K562 (cell line): ENCODE measurements around the gene PREB. TPM values are rescaled to one million over a fixed set of nuclear protein-coding genes. Genes with fewer than 3 reads are reported as not detected.
A peak's percentile ranks its signal among the peaks of the same experiment; 100 is the strongest.

Source experiments
- HMG20B ChIP-seq: fragments of 250-450 bp; sonication (Bioruptor Pico); IDR thresholded peaks from 2 replicates; pipeline ENCODE4 v1.5.0; 2021; ENCODE audit warnings: mild to moderate bottlenecking
- HOXB6 ChIP-seq: fragments of 250-450 bp; sonication (Bioruptor Pico); IDR thresholded peaks from 2 replicates; pipeline ENCODE4 v1.5.1; 2022; ENCODE audit warnings: mild to moderate bottlenecking, borderline replicate concordance
- KDM4B ChIP-seq, 2 experiments: fragments of 450-650 bp in 1 of 2; sonication (generic) in 1 of 2; IDR thresholded peaks; 2 replicates each; pipeline ENCODE4 v1.6.1; 2016 to 2017; ENCODE audit warnings: borderline replicate concordance in 2 of 2, antibody characterized with exemption in 1 of 2, low read depth in 1 of 2, mild to moderate bottlenecking in 1 of 2
- MNT ChIP-seq, 2 experiments: fragments of 450-650 bp; conservative IDR thresholded peaks; 2 replicates each; pipeline ENCODE4 v1.6.1; 2017; ENCODE audit warnings: mild to moderate bottlenecking in 2 of 2, moderate library complexity in 2 of 2
- RAD21 ChIP-seq, 2 experiments: fragments of 250-450 bp in 1 of 2; fragments of 450-650 bp in 1 of 2; sonication (Bioruptor Pico) in 1 of 2; formaldehyde crosslinking in 1 of 2; IDR thresholded peaks in 1 of 2; conservative IDR thresholded peaks in 1 of 2; 2 replicates each; pipeline versions ENCODE4 v1.4.0 to v1.8.0; 2020 to 2022; ENCODE audit warnings: mild to moderate bottlenecking in 2 of 2, moderate library complexity in 1 of 2
- ZC3H11A ChIP-seq: IDR thresholded peaks from 2 replicates; pipeline ENCODE4 v1.6.1; 2012; ENCODE audit warnings: low read depth, low read length, improper control_type of control experiment
- polyA plus RNA-seq, 8 experiments: library from polyadenylated mRNA; depleted of rRNA in 4 of 8; stranded (reverse) in 5 of 8; unstranded in 3 of 8; fragments of >200 nt; fragmentation: Nextera tagmentation in 2 of 8; fragmentation: Illumina TruSeq in 1 of 8; extraction: Ambion mirVana in 2 of 8; extraction: Trizol in 1 of 8; gene quantifications; 2 replicates each; pipeline versions ENCODE4 v1.2.1 to v1.2.3, GENCODE V29; 2011 to 2014; ENCODE audit warnings: inconsistent platforms in 1 of 8, missing spikeins in 1 of 8
- total RNA-seq, 7 experiments: library from RNA; depleted of rRNA in 6 of 7; stranded (reverse); fragments of >200 nt in 6 of 7; fragmentation: Illumina TruSeq in 2 of 7; extraction: Trizol in 2 of 7; gene quantifications; 2 replicates each; pipeline versions ENCODE4 v1.2.1 to v1.2.3, GENCODE V29; 2011 to 2021; ENCODE audit warnings: low replicate concordance in 1 of 7
- TF ChIP-seq, protein P1 (sequence below), 2 experiments: IDR thresholded peaks in 1 of 2; conservative IDR thresholded peaks in 1 of 2; 2 replicates each; pipeline ENCODE4 v1.6.1; 2016; ENCODE audit warnings: low read depth in 2 of 2, mild to moderate bottlenecking in 1 of 2, missing compliant biosample characterization in 1 of 2, missing genetic modification characterization in 1 of 2, moderate library complexity in 1 of 2
- TF ChIP-seq, protein P2 (sequence below): conservative IDR thresholded peaks from 2 replicates; pipeline ENCODE4 v1.6.1; 2011; ENCODE audit warnings: low read depth, mild to moderate bottlenecking, low read length; ENCODE audit not compliant: control insufficient read depth
- TF ChIP-seq, protein P3 (sequence below), 2 experiments: fragments of 450-650 bp in 1 of 2; sonication (generic) in 1 of 2; formaldehyde crosslinking in 1 of 2; IDR thresholded peaks; 2 replicates each; pipeline versions ENCODE4 v1.7.1 to v1.9.0; 2016 to 2022; ENCODE audit warnings: inconsistent platforms in 1 of 2, mild to moderate bottlenecking in 1 of 2, missing genetic modification reagents in 1 of 2

The PREB gene
- total and polyA plus RNA-seq, 9 of the 15 experiments (the other 6 are each of a cell fraction or from before 2014, with no cell fraction given), result 35.1 to 84.2 (median 67.2) TPM

DNA sequence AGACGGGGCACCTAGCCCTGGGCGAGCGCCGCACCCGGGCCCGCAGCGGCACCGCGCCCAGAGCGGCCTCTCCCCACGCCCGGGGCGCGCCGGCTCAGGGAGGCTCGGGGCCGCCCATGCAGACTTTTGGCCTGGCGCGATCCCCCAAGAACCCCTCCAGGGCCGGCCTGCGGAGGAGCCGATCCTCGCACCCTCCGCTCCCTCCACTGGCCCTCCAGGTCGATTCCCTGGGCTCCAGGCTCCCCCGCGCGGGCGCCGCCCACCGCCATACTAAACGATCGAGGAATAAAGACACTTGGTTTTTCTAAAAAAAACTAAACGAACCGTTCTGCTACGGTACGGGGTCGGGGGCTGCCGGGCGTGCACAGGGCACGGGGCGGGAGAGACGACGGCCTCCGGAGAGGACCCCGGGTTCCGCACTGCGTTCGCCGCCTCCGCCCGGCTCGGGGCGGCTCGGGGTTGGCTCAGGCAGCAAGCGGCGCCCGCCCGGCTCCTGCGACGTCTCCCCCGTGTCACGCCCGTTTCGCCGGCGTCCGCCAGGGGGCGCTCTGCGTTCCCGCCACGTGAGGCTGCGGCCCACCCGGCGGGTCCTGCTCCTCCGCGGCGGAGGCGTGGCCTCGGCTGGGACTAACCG lies 48.2 kb downstream of the PREB start (continued):
- TF ChIP-seq, protein P1, sequence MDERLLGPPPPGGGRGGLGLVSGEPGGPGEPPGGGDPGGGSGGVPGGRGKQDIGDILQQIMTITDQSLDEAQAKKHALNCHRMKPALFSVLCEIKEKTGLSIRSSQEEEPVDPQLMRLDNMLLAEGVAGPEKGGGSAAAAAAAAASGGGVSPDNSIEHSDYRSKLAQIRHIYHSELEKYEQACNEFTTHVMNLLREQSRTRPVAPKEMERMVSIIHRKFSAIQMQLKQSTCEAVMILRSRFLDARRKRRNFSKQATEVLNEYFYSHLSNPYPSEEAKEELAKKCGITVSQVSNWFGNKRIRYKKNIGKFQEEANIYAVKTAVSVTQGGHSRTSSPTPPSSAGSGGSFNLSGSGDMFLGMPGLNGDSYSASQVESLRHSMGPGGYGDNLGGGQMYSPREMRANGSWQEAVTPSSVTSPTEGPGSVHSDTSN (CRISPR knock-in tag; IDR thresholded peaks at IDR 0.05; ENCODE audit: low read depth), result no peak
- TF ChIP-seq, protein P1 (tag; conservative IDR thresholded peaks at IDR 0.05; ENCODE audit: low read depth), result no peak
- TF ChIP-seq MNT (conservative IDR thresholded peaks at IDR 0.05) (peak; percentile 72 to 91), ZC3H11A (no peak), HOXB6 (no peak), HMG20B (CRISPR knock-in tag) (no peak), KDM4B (IDR thresholded peaks at IDR 0.05; ENCODE audit: borderline replicate concordance in 2 of 2, low read depth in 1 of 2) (peak in 1 of 2 experiments; percentile 32; a peak in 1 of 4 replicates), RAD21 (CRISPR knock-in tag; conservative IDR thresholded peaks at IDR 0.05 in 1 of 2, IDR thresholded peaks at IDR 0.05 in 1 of 2) (peak; percentile 55)
- TF ChIP-seq, protein P2, sequence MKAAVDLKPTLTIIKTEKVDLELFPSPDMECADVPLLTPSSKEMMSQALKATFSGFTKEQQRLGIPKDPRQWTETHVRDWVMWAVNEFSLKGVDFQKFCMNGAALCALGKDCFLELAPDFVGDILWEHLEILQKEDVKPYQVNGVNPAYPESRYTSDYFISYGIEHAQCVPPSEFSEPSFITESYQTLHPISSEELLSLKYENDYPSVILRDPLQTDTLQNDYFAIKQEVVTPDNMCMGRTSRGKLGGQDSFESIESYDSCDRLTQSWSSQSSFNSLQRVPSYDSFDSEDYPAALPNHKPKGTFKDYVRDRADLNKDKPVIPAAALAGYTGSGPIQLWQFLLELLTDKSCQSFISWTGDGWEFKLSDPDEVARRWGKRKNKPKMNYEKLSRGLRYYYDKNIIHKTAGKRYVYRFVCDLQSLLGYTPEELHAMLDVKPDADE, result peak; percentile 77; the same call in 1 of the 2 replicates
- TF ChIP-seq, protein P3, sequence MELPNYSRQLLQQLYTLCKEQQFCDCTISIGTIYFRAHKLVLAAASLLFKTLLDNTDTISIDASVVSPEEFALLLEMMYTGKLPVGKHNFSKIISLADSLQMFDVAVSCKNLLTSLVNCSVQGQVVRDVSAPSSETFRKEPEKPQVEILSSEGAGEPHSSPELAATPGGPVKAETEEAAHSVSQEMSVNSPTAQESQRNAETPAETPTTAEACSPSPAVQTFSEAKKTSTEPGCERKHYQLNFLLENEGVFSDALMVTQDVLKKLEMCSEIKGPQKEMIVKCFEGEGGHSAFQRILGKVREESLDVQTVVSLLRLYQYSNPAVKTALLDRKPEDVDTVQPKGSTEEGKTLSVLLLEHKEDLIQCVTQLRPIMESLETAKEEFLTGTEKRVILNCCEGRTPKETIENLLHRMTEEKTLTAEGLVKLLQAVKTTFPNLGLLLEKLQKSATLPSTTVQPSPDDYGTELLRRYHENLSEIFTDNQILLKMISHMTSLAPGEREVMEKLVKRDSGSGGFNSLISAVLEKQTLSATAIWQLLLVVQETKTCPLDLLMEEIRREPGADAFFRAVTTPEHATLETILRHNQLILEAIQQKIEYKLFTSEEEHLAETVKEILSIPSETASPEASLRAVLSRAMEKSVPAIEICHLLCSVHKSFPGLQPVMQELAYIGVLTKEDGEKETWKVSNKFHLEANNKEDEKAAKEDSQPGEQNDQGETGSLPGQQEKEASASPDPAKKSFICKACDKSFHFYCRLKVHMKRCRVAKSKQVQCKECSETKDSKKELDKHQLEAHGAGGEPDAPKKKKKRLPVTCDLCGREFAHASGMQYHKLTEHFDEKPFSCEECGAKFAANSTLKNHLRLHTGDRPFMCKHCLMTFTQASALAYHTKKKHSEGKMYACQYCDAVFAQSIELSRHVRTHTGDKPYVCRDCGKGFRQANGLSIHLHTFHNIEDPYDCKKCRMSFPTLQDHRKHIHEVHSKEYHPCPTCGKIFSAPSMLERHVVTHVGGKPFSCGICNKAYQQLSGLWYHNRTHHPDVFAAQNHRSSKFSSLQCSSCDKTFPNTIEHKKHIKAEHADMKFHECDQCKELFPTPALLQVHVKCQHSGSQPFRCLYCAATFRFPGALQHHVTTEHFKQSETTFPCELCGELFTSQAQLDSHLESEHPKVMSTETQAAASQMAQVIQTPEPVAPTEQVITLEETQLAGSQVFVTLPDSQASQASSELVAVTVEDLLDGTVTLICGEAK (IDR thresholded peaks at IDR 0.05), result no peak
- TF ChIP-seq, protein P3 (CRISPR knock-in tag; IDR thresholded peaks at IDR 0.05), result no peak
